Activated T-cell treated with anti-CD3 and anti-CD28 coated beads, Interleukin-2, amount 50 U/mL, for 4 hours (primary cell): ENCODE results near the gene GOLGA1. TPM values are rescaled to one million over a fixed set of nuclear protein-coding genes. Genes with fewer than 3 reads are reported as not detected.

Source experiments
- ATAC-seq, 2 donors: fragments of 200-7000 bp; cut with Tn5 transposase; one replicate each; pipeline ENCODE4 v1.10.0; 2021
- DNase-seq: peaks from one replicate; pipeline ENCODE4 v3.0.0-alpha.2; 2020
- H3K27me3 Mint-ChIP-seq: one replicate; pipeline ENCODE4 v1.8.0; 2021; ENCODE audit warnings: low read depth, mixed read lengths
- H3K36me3 Mint-ChIP-seq: one replicate; pipeline ENCODE4 v1.8.0; 2022; ENCODE audit warnings: mixed read lengths; ENCODE audit not compliant: insufficient read depth
- H3K4me1 Mint-ChIP-seq: one replicate; pipeline ENCODE4 v1.8.0; 2021; ENCODE audit warnings: low read depth, mixed read lengths
- H3K4me3 Mint-ChIP-seq: one replicate; pipeline ENCODE4 v1.8.0; 2021; ENCODE audit warnings: mild to moderate bottlenecking, moderate library complexity, mixed read lengths
- H3K9me3 Mint-ChIP-seq: one replicate; pipeline ENCODE4 v1.8.0; 2021; ENCODE audit warnings: mixed read lengths
- total RNA-seq, 3 donors: library from RNA; stranded (reverse); gene quantifications; one replicate each; pipeline ENCODE4 v1.2.1, GENCODE V29; 2021

GOLGA1 gene
- total RNA-seq, 3 donors from 2014 or later = 13.0 to 15.4 (median 14.0) TPM

GRCh38 chr9:124831642-124832364 is 109.1 kb downstream of the GOLGA1 start:
- no peaks in the 10 kb centered on the region for H3K36me3 Mint-ChIP-seq
- H3K27me3 Mint-ChIP-seq = peaks cover 18% of the 10 kb centered on the region
- H3K4me3 Mint-ChIP-seq = no peak overlapping the region
- ATAC-seq = no peak
- no peaks in the 10 kb centered on the region for H3K9me3 Mint-ChIP-seq
- no peaks in the 10 kb centered on the region for H3K4me1 Mint-ChIP-seq
- no peak for DNase-seq

- Mint-ChIP-seq H3K4me1 (no peaks in the 10 kb centered on the region), H3K4me3 (no peak overlapping the region), H3K27me3 (peaks cover 9% of the 10 kb centered on the region), H3K36me3 (no peaks in the 10 kb centered on the region), H3K9me3 (peaks cover 4% of the 10 kb centered on the region)
- no peak for DNase-seq
- ATAC-seq = no peak
These were observed 110.3 kb downstream of the GOLGA1 start for GRCh38 chr9:124830593-124830992.

GRCh38 chr9:124829334-124829669 is 111.6 kb downstream of the GOLGA1 start:
- ATAC-seq (no peak), DNase-seq (no peak)
- Mint-ChIP-seq H3K36me3 (no peaks in the 10 kb centered on the region), H3K4me3 (no peak overlapping the region), H3K4me1 (no peaks in the 10 kb centered on the region), H3K9me3 (peaks cover 4% of the 10 kb centered on the region), H3K27me3 (peaks cover 5% of the 10 kb centered on the region)

GRCh38 chr9:124828489-124829333 is 112.2 kb downstream of the GOLGA1 start:
- DNase-seq (no peak), ATAC-seq (no peak)
- peaks cover 5% of the 10 kb centered on the region for H3K27me3 Mint-ChIP-seq
- H3K4me3 Mint-ChIP-seq = no peak overlapping the region
- no peaks in the 10 kb centered on the region for H3K36me3 Mint-ChIP-seq
- H3K4me1 Mint-ChIP-seq = no peaks in the 10 kb centered on the region
- H3K9me3 Mint-ChIP-seq = peaks cover 4% of the 10 kb centered on the region

Other genes with a start within 250 kb of the GOLGA1 start
- gene NR6A1, start 169.8 kb downstream of the GOLGA1 start, total RNA-seq = 1 to 10 TPM; 2.3 to 3.5 (median 2.7) TPM
- under 1 TPM in 1 of 3 donors, not detected in 2; 0.03 TPM for gene OLFML2A, start 163.9 kb downstream of the GOLGA1 start, total RNA-seq
- gene WDR38, start 87.6 kb downstream of the GOLGA1 start, total RNA-seq = not detected
- gene RPL35, start 79.1 kb downstream of the GOLGA1 start, total RNA-seq = 1,000 to 10,000 TPM; 2,385 to 2,622 (median 2,487) TPM
- 100 to 1,000 TPM; 131 to 146 (median 146) TPM for gene ARPC5L, start 79.0 kb downstream of the GOLGA1 start, total RNA-seq
- gene SCAI, start 202.4 kb upstream of the GOLGA1 start, total RNA-seq = 1 to 10 TPM; 4.1 to 5.9 (median 5.0) TPM
- 10 to 100 TPM; 50.1 to 52.4 (median 51.4) TPM for gene PPP6C, start 248.7 kb upstream of the GOLGA1 start, total RNA-seq